Muscle layer of colon (tissue), 2 donors: ENCODE results near the gene ITGAE.
"Not testable (repeated sequence)": the region's sequence is repeated elsewhere in the genome, so short reads cannot be mapped to it uniquely, and the experiment has no call there.

Experiments
- H3K27ac ChIP-seq: one replicate; pipeline ENCODE4 v1.7.0; 2013; ENCODE audit warnings: low read depth, mild to moderate bottlenecking, low read length, moderate library complexity
- H3K27me3 ChIP-seq, 2 donors: one replicate each; pipeline ENCODE4 v1.7.0; 2013; ENCODE audit warnings: low read length in 2 of 2, mild to moderate bottlenecking in 2 of 2; ENCODE audit not compliant: insufficient read depth in 2 of 2, control insufficient read depth in 1 of 2
- H3K36me3 ChIP-seq: one replicate; pipeline ENCODE4 v1.7.0; 2013; ENCODE audit warnings: mild to moderate bottlenecking, low read length; ENCODE audit not compliant: insufficient read depth
- H3K4me1 ChIP-seq: one replicate; pipeline ENCODE4 v1.7.0; 2013; ENCODE audit warnings: mild to moderate bottlenecking, low read length; ENCODE audit not compliant: insufficient read depth
- H3K4me3 ChIP-seq, 2 donors: one replicate each; pipeline ENCODE4 v1.7.0; 2013; ENCODE audit warnings: low read length in 2 of 2, low read depth in 1 of 2, mild to moderate bottlenecking in 1 of 2, moderate library complexity in 1 of 2
- H3K9ac ChIP-seq: one replicate; pipeline ENCODE4 v1.7.0; 2013; ENCODE audit warnings: low read length
- H3K9me3 ChIP-seq: one replicate; pipeline ENCODE4 v1.7.0; 2013; ENCODE audit warnings: mild to moderate bottlenecking, low read length
- donor health status: abdominal sarcoma.
- donor health status: Adenocarcinoma of cecum.

Gene ITGAE

GRCh38 chr17:3734911-3735276, 66.1 kb downstream of the ITGAE start:
- H3K4me1 ChIP-seq, H3K4me3 ChIP-seq, H3K36me3 ChIP-seq, H3K9me3 ChIP-seq, H3K27me3 ChIP-seq, H3K9ac ChIP-seq, H3K27ac ChIP-seq: not testable (repeated sequence)

GRCh38 chr17:3732210-3732621, 68.8 kb downstream of the ITGAE start:
- H3K9ac ChIP-seq = no peak overlapping the region
- no peak overlapping the region for H3K4me3 ChIP-seq
- no peaks in the 10 kb centered on the region for H3K9me3 ChIP-seq
- no peak overlapping the region for H3K27ac ChIP-seq
- H3K4me1 ChIP-seq = no peaks in the 10 kb centered on the region
- H3K27me3 ChIP-seq = no peaks in the 10 kb centered on the region
- no peaks in the 10 kb centered on the region for H3K36me3 ChIP-seq

DNA sequence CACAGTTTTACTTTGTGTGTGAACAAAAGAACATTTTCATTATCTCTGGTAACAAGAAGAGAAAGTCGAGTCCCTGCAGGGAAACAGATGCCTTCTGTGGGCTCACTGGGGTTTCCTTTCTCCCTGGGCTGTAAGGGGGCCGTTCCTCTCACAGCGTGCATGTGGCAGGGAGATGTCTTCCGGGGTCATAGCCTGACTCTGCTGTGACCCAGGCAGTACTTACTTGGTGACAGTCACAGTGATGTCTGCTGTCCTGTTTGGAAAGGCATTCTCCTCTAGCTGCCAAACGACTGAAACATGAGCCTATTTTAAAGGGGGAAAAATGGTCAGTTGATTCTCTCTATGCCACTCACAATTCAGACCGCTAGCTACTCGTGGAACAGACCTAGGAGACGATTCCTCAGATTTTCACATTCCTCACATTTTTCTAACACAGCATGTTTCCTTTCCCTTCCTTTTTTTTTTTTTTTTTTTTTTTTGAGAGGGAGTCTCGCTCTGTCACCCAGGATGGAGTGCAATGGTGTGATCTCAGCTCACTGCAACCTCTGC, 70.0 kb downstream of the ITGAE start:
- no peak overlapping the region for H3K9ac ChIP-seq
- H3K9me3 ChIP-seq = no peaks in the 10 kb centered on the region
- no peak overlapping the region for H3K27ac ChIP-seq
- no peaks in the 10 kb centered on the region for H3K36me3 ChIP-seq
- no peaks in the 10 kb centered on the region for H3K27me3 ChIP-seq
- H3K4me1 ChIP-seq = no peaks in the 10 kb centered on the region
- H3K4me3 ChIP-seq = no peak overlapping the region

DNA sequence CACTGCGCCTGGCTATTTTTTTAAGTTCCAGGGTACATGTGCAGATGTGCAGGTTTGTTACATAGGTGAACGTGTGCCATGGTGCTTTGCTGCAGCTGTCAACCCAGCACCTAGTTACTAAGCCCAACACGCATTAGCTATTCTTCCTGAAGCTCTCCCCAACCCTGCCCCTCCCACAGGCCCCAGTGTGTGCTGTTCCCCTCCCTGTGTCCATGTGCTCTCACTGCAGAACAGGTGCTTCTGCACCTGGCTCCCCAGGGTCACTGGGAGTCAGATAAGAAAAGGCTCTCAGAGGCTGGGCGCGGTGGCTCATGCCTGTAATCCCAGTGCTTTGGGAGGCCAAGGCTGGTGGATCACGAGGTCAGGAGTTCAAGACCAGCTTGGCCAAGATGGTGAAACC, 71.1 kb downstream of the ITGAE start:
- Histone ChIP-seq H3K4me1 (no peaks in the 10 kb centered on the region), H3K27me3 (no peaks in the 10 kb centered on the region), H3K9me3 (no peaks in the 10 kb centered on the region), H3K4me3 (no peak overlapping the region), H3K27ac (no peak overlapping the region), H3K36me3 (no peaks in the 10 kb centered on the region), H3K9ac (no peak overlapping the region)

- not testable (repeated sequence) for H3K9ac ChIP-seq, H3K27me3 ChIP-seq, H3K9me3 ChIP-seq, H3K36me3 ChIP-seq, H3K4me3 ChIP-seq, H3K4me1 ChIP-seq, H3K27ac ChIP-seq
These were observed 72.9 kb downstream of the ITGAE start for GRCh38 chr17:3728099-3728498.

DNA sequence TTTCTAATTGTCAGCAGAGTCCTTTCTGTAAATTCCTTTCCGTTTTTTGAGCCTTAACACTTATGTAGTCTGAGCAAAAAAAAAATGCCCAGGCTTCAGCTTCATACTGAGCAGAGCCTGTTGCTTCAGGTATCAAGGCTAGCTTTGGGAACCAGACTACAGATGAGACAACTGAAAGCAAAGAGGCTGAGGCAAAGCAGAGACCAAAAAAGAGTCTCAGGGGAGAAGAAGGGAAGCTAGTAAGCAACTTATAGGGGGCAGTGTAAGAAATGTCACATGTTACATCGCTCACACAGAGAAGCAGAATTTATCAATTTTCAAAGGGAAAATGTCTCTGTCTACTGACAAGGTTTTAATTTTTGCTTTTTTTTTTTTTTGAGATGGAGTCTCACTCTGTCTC, 73.9 kb downstream of the ITGAE start:
- Histone ChIP-seq H3K27ac (no peak overlapping the region), H3K9me3 (no peaks in the 10 kb centered on the region), H3K27me3 (no peaks in the 10 kb centered on the region), H3K36me3 (no peaks in the 10 kb centered on the region), H3K4me1 (peaks cover 15% of the 10 kb centered on the region), H3K9ac (no peak overlapping the region), H3K4me3 (no peak overlapping the region)

DNA sequence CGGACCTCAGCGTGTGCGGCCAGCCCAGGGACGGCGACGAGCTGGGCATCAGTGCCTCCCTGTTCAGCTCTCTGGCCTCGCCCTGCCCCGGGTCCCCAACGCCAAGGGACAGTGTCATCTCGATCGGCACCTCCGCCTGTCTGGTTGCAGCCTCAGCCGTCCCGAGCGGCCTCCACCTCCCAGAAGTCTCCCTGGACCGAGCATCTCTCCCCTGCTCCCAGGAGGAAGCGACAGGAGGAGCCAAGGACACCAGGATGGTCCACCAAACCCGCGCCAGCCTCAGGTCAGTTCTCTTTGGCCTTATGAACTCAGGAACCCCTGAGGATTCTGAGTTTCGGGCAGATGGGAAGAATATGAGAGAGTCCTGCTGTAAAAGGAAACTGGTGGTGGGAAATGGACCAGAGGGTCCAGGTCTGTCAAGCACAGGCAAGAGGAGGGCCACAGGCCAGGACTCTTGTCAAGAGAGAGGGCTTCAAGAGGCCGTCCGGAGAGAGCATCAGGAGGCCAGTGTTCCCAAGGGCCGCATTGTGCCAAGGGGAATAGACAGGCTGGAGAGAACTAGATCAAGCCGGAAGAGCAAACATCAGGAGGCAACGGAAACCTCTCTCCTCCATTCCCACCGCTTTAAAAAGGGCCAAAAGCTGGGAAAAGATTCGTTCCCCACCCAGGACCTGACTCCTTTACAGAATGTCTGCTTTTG, 76.5 kb downstream of the ITGAE start:
- Histone ChIP-seq H3K9ac (no peak overlapping the region), H3K27ac (no peak overlapping the region), H3K4me1 (peaks cover 15% of the 10 kb centered on the region)

GRCh38 chr17:3723556-3724377, 77.2 kb downstream of the ITGAE start, which contains the start of gene HASPIN:
Gene HASPIN (plus strand): TSS chr17:3723903. CDS start chr17:3723936, 33 bp downstream.
- peak within 1 kb of the TSS; percentile 90 for H3K27ac ChIP-seq
- H3K9ac ChIP-seq = peak within 1 kb of the TSS; percentile 79
- H3K4me3 ChIP-seq = peak within 1 kb of the TSS; percentile 96 to 97
- peaks cover 3% of the 10 kb centered on the region for H3K36me3 ChIP-seq
- H3K27me3 ChIP-seq = no peaks in the 10 kb centered on the region
- H3K9me3 ChIP-seq = no peaks in the 10 kb centered on the region
- H3K4me1 ChIP-seq = peaks cover 15% of the 10 kb centered on the region

More for the DNA sequence above, 76.5 kb downstream of the ITGAE start:
- H3K36me3 ChIP-seq = peaks cover 3% of the 10 kb centered on the region
- H3K27me3 ChIP-seq = no peaks in the 10 kb centered on the region
- peak overlapping the region; percentile 96 to 97 for H3K4me3 ChIP-seq
- no peaks in the 10 kb centered on the region for H3K9me3 ChIP-seq

- Histone ChIP-seq H3K27me3 (no peaks in the 10 kb centered on the region), H3K4me1 (peaks cover 15% of the 10 kb centered on the region)
These were observed 77.8 kb downstream of the ITGAE start for GRCh38 chr17:3723188-3723555.

DNA sequence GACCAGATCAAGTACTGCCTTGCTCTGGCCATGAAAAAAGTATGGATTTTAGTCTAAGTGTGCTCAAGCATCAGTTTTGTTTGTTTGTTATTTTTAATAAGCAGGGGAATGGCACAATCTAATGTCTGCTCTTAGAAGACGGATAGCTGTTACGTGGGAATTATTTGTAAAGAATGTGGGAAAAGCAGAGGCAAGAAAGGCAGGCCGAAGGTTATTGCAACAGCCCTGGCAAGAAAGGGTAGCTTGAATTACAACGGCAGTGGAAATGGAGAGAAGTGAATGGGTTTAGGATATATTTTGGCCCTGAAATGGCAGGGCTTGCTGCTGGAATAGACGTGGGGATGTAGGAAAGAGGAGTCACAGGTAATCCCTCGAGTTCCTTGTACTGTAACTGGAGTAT, 78.3 kb downstream of the ITGAE start:
- Histone ChIP-seq H3K36me3 (peaks cover 14% of the 10 kb centered on the region), H3K27me3 (no peaks in the 10 kb centered on the region), H3K9me3 (no peaks in the 10 kb centered on the region), H3K4me1 (peaks cover 15% of the 10 kb centered on the region), H3K27ac (peak overlapping the region; percentile 90), H3K4me3 (peak overlapping the region; percentile 96 to 97), H3K9ac (peak overlapping the region; percentile 79)

More at GRCh38 chr17:3723188-3723555, 77.8 kb downstream of the ITGAE start:
- H3K36me3 ChIP-seq = peaks cover 9% of the 10 kb centered on the region
- peak overlapping the region; percentile 90 for H3K27ac ChIP-seq
- peak overlapping the region; percentile 79 for H3K9ac ChIP-seq
- no peaks in the 10 kb centered on the region for H3K9me3 ChIP-seq
- peak overlapping the region; percentile 96 to 97 for H3K4me3 ChIP-seq

GRCh38 chr17:3719265-3719664, 81.7 kb downstream of the ITGAE start:
- no peaks in the 10 kb centered on the region for H3K27me3 ChIP-seq
- peaks cover 12% of the 10 kb centered on the region for H3K4me1 ChIP-seq
- H3K36me3 ChIP-seq = peaks cover 44% of the 10 kb centered on the region
- H3K4me3 ChIP-seq = no peak overlapping the region
- no peak overlapping the region for H3K9ac ChIP-seq
- H3K27ac ChIP-seq = no peak overlapping the region
- no peaks in the 10 kb centered on the region for H3K9me3 ChIP-seq
